Right renal cortex interstitium (tissue), 3 donors: ENCODE data around the gene CACNA1H. TPM values are rescaled to one million over a fixed set of nuclear protein-coding genes. Genes with fewer than 3 reads are reported as not detected.
"Not testable (repeated sequence)": the region's sequence is repeated elsewhere in the genome, so short reads cannot be mapped to it uniquely, and the experiment has no call there.

Experiments
- DNase-seq, 3 donors: peaks; one replicate each; pipeline ENCODE4 v3.0.0-alpha.2; 2013; ENCODE audit warnings: low read depth in 3 of 3, low spot score in 2 of 3
- polyA plus RNA-seq, 3 donors: library from polyadenylated mRNA; unstranded; fragments of 120-200 nt; gene quantifications; one replicate each; pipeline ENCODE4 v1.2.1, GENCODE V29; 2013; ENCODE audit not compliant: insufficient read length in 3 of 3

Gene CACNA1H
- polyA plus RNA-seq, 3 donors: 16.6 to 18.4 (median 16.9) TPM

DNA sequence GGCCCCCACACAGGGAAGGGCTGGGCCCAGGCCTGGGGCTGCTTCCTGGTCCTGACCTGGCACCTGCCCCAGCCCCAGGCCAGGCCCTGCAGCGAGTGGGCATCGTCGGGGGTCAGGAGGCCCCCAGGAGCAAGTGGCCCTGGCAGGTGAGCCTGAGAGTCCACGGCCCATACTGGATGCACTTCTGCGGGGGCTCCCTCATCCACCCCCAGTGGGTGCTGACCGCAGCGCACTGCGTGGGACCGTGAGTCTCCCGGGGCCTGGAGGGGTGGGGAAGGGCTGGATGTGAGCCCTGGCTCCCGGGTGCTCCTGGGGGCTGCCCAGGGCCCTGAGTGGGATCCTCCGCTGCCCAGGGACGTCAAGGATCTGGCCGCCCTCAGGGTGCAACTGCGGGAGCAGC is 88.2 kb downstream of the CACNA1H start:
- not testable (repeated sequence) for DNase-seq

DNA sequence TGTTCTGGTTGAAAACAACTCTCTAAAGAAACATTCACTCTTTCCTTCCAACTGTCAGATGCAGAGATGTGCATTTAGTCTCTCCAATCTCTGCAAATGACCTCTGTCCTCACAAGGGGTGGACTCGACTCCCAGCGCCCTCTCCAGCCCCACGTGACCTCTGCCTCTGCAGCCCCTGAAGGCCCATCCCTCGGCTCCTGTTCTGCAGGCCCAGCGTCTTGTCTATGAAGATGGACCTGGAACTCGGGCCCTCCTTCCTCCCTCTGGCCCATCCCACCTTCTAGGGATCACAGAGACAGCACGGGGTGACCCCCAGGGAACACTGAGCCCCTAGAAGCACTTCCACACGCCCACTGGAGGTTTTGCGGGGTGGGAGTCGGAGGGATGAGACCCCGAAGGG is 90.5 kb downstream of the CACNA1H start:
- DNase-seq: not testable (repeated sequence)

DNA sequence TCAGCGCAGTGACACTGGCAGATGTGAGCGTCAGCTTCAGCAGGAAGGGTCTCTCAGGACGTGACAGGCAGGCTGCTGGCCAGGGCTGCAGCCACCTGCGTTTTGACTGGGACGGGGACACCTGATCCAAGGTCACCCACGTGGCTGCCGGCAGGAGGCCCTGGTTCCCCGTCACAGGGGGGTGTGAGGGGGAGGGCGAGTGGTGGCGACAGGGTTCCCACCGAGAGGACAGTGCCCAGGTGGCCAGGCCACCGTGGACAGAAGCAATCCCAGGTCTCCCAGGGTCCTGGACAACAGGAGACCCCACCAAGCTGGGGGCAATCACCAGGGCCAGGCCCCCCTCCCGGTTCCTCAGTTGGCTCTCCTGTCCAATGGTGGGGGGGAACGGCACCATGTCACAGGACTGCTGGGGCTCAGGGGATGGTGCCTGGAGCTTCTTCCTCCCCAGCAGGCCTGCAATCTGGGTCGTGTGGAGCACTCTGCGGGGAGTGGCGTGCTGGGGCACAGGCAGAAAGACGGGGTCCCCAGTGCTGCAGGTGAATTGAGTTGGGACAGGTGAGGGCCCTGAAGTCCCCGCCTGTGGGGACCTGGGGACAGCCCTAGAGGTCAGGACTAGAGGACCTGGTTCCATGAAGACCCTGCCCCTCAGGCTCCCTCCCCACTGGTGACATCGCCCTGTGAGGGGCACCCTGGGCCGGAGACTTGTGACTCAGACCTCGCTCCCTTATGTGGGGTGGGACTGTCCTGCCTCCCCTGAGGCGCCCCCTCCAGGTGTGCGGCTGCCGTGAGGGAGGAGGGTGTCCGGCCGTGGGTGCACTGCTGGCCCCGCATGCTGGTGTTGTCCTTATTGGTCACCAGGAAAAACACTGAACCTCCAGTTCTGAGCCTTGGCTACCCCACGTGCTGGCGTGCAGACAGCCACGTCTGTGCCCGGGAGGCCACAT is 91.3 kb downstream of the CACNA1H start:
- DNase-seq: not testable (repeated sequence)

DNA sequence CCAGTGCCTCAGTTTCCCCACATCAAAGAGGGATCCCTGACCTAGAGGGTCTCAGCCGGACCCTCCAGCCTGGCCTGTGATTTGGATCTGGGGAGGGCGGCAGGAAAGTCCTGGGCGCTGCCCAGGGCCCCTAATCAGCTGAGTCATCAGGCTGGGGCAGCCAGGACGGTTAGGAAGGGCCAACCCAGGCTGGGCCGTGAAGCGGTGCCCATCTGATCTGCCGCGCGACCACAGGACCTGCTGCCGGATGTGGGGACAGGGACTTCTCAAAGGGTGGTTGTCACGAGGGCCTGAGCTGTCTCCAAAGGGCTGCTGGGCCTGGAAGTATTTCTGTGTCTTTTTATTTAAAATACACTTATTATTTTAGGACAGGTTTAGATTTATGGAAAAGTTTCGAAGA is 92.0 kb downstream of the CACNA1H start:
- DNase-seq: no peak

DNA sequence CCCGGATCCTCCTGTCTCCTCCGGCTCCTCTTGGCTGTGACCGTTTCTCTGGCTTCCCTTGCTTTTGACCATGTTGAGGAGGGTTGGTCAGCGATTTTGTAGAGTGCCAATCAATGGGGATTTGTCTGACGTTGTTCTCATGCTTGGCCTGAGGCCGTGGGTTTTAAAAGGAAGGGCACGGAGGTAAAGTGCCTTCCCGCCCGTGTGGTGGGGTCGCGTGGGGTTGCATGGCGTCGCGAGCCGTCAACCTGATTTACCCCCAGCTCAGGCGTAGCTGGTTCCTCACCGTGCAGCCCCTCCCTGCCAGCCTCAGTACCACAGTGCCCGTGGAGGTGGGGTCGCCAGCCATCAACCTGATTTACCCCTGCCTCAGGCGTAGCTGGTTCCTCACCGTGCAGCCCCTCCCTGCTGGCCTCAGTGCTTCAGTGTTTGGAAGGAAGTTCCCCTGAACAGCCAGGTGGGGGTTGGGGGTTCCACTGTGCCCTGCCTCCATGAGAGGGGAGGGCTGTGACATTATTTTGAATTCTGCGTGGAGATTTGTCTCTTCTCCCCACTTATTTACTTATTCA is 92.6 kb downstream of the CACNA1H start:
- DNase-seq: no peak

DNA sequence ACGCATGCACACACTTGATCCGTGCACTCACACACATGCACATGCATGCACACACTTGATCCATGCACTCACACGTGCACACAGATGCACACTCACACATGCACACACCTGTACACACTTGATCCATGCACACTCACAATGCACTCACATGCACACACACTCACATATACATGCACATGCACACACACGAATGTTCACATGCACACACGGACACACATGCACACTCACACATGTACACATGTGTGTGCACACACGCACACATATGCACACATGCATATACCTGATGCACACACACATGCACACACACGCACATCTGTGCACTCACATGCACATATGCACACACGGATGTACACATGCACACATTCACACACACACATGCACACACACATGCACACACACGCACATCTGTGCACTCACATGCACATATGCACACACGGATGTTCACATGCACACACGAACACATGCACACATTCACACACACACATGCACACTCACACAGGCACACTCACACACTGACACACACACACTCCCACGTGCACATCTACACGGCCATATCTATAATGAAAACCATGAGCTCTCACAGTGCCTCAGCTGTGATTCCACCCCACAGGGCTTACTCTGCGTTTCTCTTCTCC is 95.1 kb downstream of the CACNA1H start:
- DNase-seq: not testable (repeated sequence)

DNA sequence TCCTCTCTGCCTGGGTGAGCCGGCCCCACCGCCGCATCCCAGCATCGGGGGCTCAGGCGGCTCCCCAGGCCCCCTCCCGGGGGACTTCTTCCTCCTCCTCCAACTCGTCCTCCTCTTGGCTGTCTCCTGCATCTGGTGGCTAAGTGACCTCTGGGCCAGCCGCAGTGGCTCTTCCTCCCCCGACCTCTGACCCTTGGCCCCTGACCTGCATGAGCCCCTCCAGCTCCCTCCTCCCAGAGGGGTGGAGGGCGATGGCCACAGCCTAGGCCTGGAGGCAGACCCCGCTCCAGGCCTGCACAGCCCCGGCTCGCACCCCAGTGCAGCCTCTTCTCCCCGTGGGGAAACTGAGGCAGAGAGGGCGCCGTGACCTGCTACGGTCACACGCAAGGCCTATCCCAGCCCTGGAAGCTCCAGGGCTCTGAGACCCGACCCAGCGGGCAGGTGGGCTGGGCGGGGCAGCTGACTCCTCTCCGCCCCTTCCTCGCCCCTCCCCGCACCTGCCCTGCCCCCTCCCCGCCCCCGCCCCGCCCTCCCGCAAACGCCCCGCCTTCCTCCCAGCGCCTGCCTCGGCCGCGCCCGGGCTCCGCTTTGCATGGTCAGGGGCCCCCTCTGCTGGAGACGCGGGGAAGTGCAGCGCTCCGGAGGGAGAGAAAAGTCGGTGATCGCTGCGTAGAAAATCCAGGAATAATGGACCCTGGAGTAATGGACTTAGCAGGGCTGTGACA is 96.3 kb downstream of the CACNA1H start:
- not testable (repeated sequence) for DNase-seq

DNA sequence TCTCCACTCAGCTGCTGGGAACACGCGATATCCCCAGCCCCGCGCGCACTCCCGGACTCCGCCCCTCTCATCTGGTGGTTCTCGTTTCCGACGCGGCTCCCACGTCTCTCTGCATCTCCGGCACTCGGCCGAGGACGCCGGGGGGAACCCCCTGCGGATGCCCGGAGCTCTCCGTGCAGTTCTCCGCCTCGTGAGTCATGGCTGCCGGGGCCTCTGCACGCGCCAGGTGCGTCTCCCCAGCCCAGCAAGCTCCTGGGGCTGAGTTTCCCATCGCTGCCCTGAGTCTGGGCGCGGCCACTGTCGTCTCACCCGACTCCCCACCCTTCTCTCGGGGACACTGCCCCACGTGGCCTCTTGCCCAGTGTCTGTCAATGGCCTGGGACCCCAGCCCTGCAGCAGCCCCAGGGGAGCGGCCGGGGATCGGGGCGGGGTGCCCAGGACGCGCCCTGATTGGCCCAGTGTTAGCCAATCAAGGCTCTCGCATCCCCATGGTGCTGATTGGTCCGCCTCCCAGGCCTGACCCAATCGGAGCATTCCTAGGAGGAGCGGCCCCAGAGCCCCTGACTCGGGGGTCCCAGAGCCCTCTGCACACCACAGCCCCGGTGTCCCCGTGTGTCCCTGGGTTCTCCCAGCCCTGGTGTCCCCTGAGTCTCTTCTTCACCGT is 100.9 kb downstream of the CACNA1H start:
- DNase-seq: not testable (repeated sequence)

DNA sequence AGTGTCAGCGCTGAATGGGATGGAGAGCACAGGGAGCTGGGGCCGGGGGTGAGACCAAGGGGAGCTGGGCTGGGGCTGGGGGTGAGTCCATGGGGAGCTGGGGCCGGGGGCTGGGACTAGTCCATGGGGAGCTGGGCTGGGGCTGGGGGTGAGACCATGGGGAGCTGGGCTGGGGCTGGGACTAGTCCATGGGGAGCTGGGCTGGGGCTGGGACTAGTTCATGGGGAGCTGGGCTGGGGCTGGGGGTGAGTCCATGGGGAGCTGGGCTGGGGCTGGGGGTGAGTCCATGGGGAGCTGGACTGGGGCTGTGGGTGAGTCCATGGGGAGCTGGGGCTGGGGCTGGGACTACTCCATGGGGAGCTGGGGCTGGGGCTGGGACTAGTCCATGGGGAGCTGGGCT is 101.9 kb downstream of the CACNA1H start:
- DNase-seq: not testable (repeated sequence)

DNA sequence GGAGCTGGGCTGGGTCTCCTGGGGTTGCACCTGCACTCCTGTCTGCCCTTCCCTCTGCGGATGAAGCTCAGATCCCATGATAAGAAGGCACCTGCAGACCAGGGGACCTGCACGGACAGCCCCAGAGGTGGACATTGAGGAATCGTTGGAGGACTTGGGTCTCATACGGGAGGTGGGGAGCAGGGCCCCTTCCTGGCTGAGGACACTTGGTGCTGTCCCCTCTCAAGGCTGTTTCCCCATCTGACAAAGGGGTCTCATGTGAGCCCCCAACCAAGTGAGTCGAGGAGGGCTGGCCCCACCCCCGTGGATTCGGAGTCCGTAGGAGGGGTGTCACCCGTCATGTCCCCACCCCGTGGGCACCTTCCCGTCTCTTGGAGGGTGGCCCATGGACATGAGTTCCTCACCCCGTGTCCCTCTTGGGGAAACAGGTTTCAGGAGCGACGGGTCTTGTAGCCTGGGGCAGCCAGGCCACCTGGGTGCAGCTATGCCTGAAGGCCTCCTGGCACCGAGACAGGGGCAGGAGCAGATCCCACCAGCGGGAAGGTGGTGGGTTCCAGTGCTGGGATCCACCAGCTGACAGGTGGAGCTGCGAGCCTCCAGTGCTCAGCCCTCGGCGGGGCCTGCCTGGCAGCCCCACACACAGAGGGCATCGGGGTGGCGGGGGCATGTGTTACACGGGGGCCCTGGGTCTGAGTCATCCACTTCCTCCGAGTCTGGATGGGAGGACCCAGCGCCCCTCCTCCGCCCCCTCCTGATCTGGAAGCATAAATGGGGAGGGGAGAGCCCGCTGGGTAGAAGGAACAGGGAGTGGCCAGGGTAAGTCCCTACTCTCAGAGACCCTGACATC is 102.6 kb downstream of the CACNA1H start, which contains the start of gene TPSD1:
TPSD1 (plus strand) TSS at position 794 of the 847 bp plus-strand sequence. CDS start 212 bp downstream, outside the sequence.
- not testable (repeated sequence) for DNase-seq

DNA sequence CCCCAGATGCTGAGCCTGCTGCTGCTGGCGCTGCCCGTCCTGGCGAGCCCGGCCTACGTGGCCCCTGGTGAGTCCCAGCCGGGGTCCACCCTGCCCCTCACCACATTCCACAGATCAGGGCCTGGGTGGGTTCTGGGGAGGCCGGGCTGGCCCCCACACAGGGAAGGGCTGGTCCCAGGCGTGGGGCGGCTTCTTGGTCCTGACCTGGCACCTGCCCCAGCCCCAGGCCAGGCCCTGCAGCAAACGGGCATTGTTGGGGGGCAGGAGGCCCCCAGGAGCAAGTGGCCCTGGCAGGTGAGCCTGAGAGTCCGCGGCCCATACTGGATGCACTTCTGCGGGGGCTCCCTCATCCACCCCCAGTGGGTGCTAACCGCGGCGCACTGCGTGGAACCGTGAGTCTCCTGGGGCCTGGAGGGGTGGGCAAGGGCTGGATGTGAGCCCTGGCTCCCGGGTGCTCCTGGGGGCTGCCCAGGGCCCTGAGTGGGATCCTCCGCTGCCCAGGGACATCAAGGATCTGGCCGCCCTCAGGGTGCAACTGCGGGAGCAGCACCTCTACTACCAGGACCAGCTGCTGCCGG is 103.5 kb downstream of the CACNA1H start:
- not testable (repeated sequence) for DNase-seq

DNA sequence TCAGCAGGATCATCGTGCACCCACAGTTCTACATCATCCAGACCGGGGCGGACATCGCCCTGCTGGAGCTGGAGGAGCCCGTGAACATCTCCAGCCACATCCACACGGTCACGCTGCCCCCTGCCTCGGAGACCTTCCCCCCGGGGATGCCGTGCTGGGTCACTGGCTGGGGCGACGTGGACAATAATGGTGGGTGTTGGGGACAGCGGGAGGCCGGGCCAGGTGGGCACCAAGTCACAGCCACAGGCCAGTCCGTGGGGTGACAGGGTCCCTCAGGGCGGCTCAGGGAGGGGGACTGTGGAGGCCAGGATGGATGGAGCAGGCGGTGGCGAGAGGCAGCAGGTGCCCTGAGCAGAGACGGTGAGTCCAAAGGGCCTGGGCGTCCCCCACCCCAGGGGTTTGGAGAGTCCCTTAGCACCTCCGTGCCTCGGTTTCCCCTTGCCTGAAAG is 104.0 kb downstream of the CACNA1H start:
- no peak for DNase-seq

DNA sequence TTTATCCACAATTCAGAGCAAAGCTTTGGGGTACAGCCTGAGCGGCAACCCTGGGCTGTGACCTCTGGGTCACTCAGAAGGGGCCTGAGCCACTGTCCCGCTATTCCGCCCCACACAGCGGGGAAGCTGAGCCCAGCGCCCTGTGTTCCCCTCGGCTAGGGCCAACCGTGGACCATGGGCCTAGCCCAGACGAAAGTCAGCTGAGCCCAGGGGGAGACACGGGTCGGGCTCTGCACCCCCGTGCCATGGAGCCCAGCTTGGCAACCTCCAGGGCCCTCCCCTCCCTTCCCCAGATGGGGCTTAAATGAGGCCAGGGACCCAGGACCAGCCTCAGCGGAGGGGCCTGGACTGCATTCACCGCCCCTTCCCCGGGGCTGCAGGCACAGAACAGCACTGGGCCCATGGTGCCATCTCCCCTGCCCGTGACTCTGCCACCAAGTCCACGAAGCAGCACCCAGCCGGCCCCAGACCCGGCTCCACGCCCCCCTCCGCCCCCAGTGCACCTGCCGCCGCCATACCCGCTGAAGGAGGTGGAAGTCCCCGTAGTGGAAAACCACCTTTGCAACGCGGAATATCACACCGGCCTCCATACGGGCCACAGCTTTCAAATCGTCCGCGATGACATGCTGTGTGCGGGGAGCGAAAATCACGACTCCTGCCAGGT is 104.8 kb downstream of the CACNA1H start:
- DNase-seq: no peak

DNA sequence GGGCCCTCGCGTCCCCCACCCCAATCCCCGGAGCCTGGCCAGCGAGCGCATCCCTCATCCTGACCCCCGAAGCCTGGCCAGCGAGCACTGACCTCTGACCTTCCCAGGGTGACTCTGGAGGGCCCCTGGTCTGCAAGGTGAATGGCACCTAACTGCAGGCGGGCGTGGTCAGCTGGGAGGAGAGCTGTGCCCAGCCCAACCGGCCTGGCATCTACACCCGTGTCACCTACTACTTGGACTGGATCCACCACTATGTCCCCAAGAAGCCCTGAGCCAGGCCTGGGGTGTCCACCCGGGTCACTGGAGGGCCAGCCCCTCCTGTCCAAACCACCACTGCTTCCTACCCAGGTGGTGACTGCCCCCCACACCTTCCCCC is 105.3 kb downstream of the CACNA1H start:
- no peak for DNase-seq

DNA sequence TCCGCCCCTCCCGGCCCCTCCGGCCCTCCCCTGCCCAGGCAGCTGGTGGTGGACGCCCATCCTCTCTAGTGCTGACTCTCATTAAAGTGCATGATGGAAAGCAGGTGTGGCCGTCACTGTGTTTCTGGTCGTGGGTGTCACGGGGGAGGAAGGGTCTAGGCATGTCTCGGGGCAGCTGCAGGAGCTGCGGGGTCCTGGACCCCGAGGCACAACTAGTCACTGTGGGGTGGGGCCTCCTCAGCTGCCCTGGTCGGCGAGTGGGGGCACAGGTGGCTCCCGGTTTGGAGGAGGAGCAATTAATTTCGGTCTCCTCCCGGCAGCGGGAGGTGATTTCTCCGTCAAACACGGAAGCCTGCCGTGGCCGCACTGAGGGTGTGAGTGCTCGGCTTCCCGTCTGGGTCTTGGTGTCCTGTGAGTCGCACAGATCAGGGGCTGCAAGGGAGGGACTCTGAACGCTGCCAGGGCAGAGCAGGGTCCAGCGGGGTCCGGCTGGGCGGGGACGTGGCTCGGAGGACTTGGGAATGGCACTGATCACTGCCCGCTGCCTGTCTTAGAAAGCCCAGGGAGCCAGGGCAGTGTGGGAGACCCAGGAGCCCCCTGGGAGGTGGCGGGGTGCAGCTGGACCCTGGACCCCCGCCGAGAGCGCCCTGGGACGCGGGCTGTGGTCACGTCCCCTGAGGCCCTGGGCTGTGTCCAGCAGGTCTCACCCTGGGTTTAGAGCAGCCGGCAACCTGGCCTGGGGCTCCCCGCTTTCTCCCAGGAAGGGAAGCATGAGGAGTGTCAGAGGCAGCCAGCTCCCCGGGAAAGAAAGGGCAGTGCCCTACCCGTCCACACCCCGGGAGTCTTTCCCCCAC is 106.2 kb downstream of the CACNA1H start:
- no peak for DNase-seq

DNA sequence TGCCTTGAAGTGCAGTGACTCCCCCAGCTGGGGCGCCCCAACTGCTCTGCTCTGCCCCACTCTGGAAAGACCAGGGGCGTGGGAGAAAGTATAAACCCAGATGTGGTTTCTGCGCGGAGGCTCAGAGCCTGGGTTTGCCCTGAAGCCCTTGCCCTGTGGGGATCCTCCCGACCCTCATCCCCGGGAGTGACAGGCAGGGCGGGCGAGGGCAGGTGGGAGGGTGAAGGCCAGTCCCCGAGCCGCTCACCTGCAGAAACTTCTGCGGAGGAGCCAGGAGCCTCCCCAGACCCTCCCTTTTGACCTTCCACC is 106.8 kb downstream of the CACNA1H start:
- no peak for DNase-seq

DNA sequence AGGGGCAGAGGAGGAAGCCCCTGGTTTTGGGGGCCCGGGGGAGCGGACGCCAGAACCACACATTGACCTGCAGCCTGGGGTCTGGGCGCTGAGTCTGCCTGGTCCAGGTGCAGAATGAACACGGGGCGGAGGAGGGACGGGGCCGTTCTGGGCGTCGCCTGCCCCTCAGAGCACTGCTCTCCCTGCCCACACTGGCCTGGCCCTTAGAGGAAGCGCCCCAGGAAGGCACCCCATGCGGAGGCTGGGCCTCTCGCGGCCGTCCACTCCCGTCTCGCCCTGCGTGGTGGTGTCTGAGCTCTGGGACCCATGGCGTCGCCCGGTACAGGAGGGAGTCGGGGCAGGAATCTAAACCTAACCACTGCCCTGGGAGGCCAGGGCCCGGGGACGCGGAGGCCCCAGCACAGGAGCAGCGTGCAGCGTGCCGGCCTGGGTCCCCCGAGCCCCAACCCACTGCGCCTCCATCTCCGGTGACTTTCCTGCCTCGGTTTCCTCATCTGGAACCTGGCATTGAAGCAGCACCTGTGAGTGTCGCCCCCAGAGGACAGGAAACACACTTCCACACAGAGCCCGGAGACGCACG is 107.3 kb downstream of the CACNA1H start:
- no peak for DNase-seq
